ENCODE results near the gene ELOA. TPM values are rescaled to one million over a fixed set of nuclear protein-coding genes. Genes with fewer than 3 reads are reported as not detected.

Gene ELOA
- total RNA-seq, 1 donor from 2014 or later = 16.8 TPM

DNA sequence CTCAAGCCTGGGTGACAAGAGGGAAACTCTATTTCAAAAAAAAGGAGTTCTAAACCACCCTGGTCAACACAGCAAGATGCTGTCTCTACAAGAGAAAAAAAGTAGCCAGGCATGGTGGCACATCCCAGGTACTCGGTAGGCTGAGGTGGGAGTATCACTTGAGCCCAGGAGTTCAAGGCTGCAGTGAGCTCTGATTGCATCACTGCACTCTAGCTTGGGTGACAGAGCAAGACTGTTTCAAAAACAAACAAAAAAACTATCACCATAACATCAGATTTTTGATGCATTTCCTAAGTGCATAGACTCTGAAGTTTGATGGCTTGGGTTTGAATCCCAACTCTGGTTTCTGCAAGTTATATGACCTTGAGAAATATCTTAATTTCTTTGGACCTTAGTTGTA is 9.6 kb downstream of the ELOA start:
- DNase-seq (ENCODE audit: low read depth) (no peak), FAIRE-seq (no peak)

DNA sequence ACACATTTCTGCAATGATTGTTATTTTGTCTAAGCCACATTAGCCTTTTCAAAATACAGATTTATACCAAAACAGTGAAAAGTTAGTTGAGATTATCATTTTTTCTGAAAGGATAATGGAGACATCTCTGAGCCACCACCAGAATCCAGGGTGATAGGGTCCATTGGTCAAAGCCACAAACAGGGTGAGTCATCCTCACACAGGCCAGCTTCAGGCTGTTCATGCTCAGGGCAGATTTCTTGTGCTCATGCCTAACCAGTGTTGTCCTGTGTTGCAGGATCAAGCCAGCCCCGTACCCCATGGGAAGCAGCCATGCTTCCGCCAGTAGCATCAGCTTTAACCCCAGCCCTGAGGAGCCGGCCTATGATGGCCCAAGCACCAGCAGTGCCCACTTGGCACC is 13.4 kb downstream of the ELOA start:
- DNase-seq (ENCODE audit: low read depth) (no peak), FAIRE-seq (peak; percentile 7)
- TF ChIP-seq, protein P1, sequence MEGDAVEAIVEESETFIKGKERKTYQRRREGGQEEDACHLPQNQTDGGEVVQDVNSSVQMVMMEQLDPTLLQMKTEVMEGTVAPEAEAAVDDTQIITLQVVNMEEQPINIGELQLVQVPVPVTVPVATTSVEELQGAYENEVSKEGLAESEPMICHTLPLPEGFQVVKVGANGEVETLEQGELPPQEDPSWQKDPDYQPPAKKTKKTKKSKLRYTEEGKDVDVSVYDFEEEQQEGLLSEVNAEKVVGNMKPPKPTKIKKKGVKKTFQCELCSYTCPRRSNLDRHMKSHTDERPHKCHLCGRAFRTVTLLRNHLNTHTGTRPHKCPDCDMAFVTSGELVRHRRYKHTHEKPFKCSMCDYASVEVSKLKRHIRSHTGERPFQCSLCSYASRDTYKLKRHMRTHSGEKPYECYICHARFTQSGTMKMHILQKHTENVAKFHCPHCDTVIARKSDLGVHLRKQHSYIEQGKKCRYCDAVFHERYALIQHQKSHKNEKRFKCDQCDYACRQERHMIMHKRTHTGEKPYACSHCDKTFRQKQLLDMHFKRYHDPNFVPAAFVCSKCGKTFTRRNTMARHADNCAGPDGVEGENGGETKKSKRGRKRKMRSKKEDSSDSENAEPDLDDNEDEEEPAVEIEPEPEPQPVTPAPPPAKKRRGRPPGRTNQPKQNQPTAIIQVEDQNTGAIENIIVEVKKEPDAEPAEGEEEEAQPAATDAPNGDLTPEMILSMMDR (IDR thresholded peaks at IDR 0.05; ENCODE audit: insufficient read depth, low read length, severe bottlenecking) = no peak
- Histone ChIP-seq H3K4me3 (ENCODE audit: low read depth, low read length) (no peak overlapping the region), H3K27me3 (ENCODE audit: control insufficient read depth, insufficient read depth, low read length) (no peaks in the 10 kb centered on the region), H3K36me3 (ENCODE audit: control insufficient read depth, insufficient read depth, low read length) (peaks cover 51% of the 10 kb centered on the region)

More for the DNA sequence above, 9.6 kb downstream of the ELOA start:
- Histone ChIP-seq H3K4me3 (ENCODE audit: low read depth, low read length) (no peak overlapping the region), H3K36me3 (ENCODE audit: control insufficient read depth, insufficient read depth, low read length) (peaks cover 47% of the 10 kb centered on the region), H3K27me3 (ENCODE audit: control insufficient read depth, insufficient read depth, low read length) (no peaks in the 10 kb centered on the region)
- TF ChIP-seq, protein P1 (IDR thresholded peaks at IDR 0.05; ENCODE audit: insufficient read depth, low read length, severe bottlenecking) = no peak

DNA sequence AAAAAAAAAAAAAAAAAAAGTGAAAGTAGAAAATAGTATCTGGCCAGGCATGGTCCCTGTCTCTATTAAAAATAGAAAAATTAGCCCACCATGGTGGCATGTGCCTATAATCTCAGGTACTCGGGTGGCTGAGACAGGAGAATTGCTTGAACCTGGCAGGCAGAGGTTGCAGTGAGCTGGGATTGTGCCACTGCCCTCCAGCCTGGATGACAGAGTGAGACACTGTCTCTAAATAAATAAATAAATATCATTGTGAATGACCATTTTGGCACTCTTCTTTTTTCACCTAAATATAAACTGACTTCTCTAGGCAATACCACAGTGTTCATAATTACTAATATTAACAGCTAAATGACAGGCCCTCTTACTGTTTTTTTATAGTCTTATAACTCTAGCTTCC is 14.5 kb downstream of the ELOA start:
- Histone ChIP-seq H3K27me3 (ENCODE audit: control insufficient read depth, insufficient read depth, low read length) (no peaks in the 10 kb centered on the region), H3K36me3 (ENCODE audit: control insufficient read depth, insufficient read depth, low read length) (peaks cover 46% of the 10 kb centered on the region), H3K4me3 (ENCODE audit: low read depth, low read length) (no peak overlapping the region)
- TF ChIP-seq, protein P1 (IDR thresholded peaks at IDR 0.05; ENCODE audit: insufficient read depth, low read length, severe bottlenecking) = no peak
- FAIRE-seq (no peak), DNase-seq (ENCODE audit: low read depth) (no peak)

DNA sequence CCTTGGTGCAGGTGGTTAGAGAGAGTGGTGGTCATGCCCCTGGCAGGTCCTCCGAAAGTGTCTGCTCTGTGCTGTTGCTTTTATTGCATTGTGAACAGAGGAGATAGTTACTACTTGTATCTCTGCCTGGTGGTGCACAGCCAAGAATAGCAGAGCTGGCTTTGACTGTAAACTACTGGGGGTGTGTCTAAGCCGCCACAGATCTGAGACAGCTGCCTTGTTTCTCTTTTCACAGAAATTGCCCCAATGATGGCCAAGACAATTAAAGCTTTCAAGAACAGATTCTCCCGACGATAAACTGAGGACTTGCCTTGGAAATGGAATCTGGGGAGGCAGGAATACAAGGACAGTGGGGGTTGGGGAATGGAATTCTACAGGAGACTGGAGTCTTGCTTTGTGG is 16.0 kb downstream of the ELOA start:
- H3K36me3 ChIP-seq (ENCODE audit: control insufficient read depth, insufficient read depth, low read length) = peaks cover 36% of the 10 kb centered on the region
- H3K4me3 ChIP-seq (ENCODE audit: low read depth, low read length) = no peak overlapping the region
- no peaks in the 10 kb centered on the region for H3K27me3 ChIP-seq (ENCODE audit: control insufficient read depth, insufficient read depth, low read length)
- no peak for FAIRE-seq
- TF ChIP-seq, protein P1 (IDR thresholded peaks at IDR 0.05; ENCODE audit: insufficient read depth, low read length, severe bottlenecking) = no peak
- DNase-seq (ENCODE audit: low read depth) = no peak

DNA sequence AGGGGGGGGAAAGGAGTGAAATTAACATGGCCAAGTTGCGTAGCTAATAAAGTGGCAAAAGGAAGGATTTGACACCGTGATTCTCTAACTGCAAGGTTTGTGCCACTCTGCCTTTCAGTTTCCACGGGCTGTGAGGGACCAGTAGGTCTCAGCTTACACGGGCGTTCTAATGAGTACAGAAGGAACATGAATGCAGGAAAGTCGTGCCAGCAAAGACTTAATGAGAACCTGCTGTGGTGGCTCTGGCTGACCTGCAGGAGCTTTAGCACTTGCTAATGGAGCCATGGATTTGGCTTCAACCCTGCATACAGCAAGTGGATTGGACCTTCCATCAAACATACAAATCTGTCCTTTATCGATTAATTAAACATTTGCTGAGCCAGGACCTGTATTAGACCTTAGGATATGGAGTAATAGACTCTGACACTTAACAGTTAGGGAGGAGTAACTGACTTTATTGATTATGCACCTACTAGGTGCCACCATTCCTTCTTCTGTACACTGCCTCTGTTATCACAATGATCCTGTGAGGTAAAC is 19.8 kb downstream of the ELOA start:
- H3K36me3 ChIP-seq (ENCODE audit: control insufficient read depth, insufficient read depth, low read length) = peaks cover 15% of the 10 kb centered on the region
- TF ChIP-seq, protein P1 (IDR thresholded peaks at IDR 0.05; ENCODE audit: insufficient read depth, low read length, severe bottlenecking) = no peak
- FAIRE-seq (no peak), DNase-seq (ENCODE audit: low read depth) (no peak)
- no peak overlapping the region for H3K4me3 ChIP-seq (ENCODE audit: low read depth, low read length)
- H3K27me3 ChIP-seq (ENCODE audit: control insufficient read depth, insufficient read depth, low read length) = no peaks in the 10 kb centered on the region

DNA sequence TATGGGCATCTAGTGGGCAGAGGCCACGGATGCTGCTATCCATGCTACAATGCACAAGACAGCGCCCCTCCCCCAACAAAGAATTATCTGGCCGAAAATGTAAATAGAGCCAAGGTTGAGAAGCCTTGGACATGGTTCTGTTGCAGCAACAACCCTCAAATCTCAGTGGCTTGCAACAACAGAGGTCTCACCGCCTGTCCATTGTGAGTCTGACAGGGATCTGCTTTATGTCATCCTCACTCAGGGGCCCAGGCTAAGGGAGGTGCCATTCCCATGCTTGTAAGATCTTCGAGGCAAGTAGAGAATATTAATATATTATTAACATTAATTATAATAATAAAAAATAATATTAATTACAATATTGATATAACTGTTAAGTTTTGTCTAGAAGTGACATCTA is 25.5 kb downstream of the ELOA start:
- Histone ChIP-seq H3K27me3 (ENCODE audit: control insufficient read depth, insufficient read depth, low read length) (no peaks in the 10 kb centered on the region), H3K36me3 (ENCODE audit: control insufficient read depth, insufficient read depth, low read length) (peaks cover 6% of the 10 kb centered on the region), H3K4me3 (ENCODE audit: low read depth, low read length) (no peak overlapping the region)
- TF ChIP-seq, protein P1 (IDR thresholded peaks at IDR 0.05; ENCODE audit: insufficient read depth, low read length, severe bottlenecking) = no peak
- FAIRE-seq (no peak), DNase-seq (ENCODE audit: low read depth) (no peak)

Measured in bronchial epithelial cell (primary cell).